Thoracic aorta (tissue), 2 donors: ENCODE results near the gene PWWP2B. TPM values are rescaled to one million over a fixed set of nuclear protein-coding genes. Genes with fewer than 3 reads are reported as not detected.

Experiments
- ATAC-seq: fragments of 150-250 bp; one replicate; pipeline ENCODE4 v1.8.0; 2017; ENCODE audit warnings: low read depth; ENCODE audit not compliant: insufficient number of reproducible peaks, low FRiP score
- DNase-seq: peaks from one replicate; pipeline ENCODE4 v3.0.0-alpha.2; 2020; ENCODE audit warnings: low spot score
- H3K27ac ChIP-seq, 2 donors: fragments of 200-600 bp; sonication (generic); 1 replicate in 1 of 2; 2 replicates in 1 of 2; pipeline ENCODE4 v1.5.1; 2016; ENCODE audit warnings: mild to moderate bottlenecking in 2 of 2, moderate library complexity in 2 of 2
- H3K27me3 ChIP-seq: fragments of 200-600 bp; sonication (generic); replicated peaks from 2 replicates; pipeline ENCODE4 v1.6.0; 2016; ENCODE audit warnings: mild to moderate bottlenecking; ENCODE audit not compliant: insufficient read depth
- H3K36me3 ChIP-seq: fragments of 200-600 bp; sonication (generic); one replicate; pipeline ENCODE4 v1.5.1; 2016
- H3K4me1 ChIP-seq, 2 donors: fragments of 200-600 bp; sonication (generic); 1 replicate in 1 of 2; 2 replicates in 1 of 2; pipeline versions ENCODE4 v1.5.1 to v1.6.0; 2016; ENCODE audit warnings: low read depth in 2 of 2, mild to moderate bottlenecking in 1 of 2; ENCODE audit not compliant: control insufficient read depth in 1 of 2
- H3K4me3 ChIP-seq: fragments of 200-600 bp; sonication (generic); 2 replicates; pipeline ENCODE4 v1.5.1; 2016; ENCODE audit warnings: mild to moderate bottlenecking
- H3K9me3 ChIP-seq: fragments of 200-600 bp; sonication (generic); 2 replicates; pipeline ENCODE4 v1.5.1; 2016
- total RNA-seq, 2 donors: library from RNA; depleted of rRNA; stranded (reverse); fragments of >200 nt; gene quantifications; one replicate each; pipeline versions ENCODE4 v1.1.0 to v1.2.3, GENCODE V29; 2016
- TF ChIP-seq, protein P1 (sequence below): fragments of 200-600 bp; sonication (generic); IDR thresholded peaks from one replicate; pipeline ENCODE4 v1.5.1; 2019; ENCODE audit warnings: antibody characterized with exemption

PWWP2B gene
- total RNA-seq, 2 donors from 2014 or later = 5.3 to 7.8 TPM

DNA sequence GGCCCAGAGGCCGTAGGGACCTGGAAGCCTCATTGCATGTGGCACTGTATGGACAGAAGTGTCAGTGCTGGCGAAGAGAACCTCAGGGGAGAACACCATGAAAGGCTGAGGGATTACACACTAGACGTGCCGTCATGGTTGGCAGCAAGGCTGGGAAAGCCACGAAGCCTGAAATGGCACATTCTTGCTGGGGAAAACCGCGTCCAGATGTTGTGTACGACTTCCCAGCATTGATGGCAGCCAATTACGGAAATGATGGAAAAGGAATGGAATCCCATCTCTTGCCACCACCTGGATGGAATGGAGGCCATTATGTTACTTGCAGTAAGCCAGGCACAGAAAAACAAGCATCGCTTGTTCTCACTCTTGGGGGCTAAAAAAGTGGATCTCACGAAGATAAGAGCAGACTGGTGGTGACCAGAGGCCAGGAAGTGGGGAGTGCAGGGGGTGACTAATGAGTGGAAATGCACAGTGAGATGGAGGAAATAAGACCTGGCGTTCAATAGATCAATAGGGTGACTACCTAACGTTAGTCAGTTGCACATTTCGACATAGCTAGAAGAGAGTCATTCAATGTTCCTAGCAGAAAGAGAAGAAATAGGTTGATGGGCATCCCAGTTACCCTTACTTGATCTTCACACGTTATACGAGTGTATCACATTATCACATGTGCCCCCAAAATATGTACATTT is 14.6 kb upstream of the PWWP2B start:
- DNase-seq (no peak), ATAC-seq (no peak)
- Histone ChIP-seq H3K27me3 (no peaks in the 10 kb centered on the region), H3K36me3 (no peaks in the 10 kb centered on the region), H3K4me1 (no peaks in the 10 kb centered on the region), H3K9me3 (no peaks in the 10 kb centered on the region), H3K27ac (no peak overlapping the region), H3K4me3 (no peak overlapping the region)
- TF ChIP-seq, protein P1, sequence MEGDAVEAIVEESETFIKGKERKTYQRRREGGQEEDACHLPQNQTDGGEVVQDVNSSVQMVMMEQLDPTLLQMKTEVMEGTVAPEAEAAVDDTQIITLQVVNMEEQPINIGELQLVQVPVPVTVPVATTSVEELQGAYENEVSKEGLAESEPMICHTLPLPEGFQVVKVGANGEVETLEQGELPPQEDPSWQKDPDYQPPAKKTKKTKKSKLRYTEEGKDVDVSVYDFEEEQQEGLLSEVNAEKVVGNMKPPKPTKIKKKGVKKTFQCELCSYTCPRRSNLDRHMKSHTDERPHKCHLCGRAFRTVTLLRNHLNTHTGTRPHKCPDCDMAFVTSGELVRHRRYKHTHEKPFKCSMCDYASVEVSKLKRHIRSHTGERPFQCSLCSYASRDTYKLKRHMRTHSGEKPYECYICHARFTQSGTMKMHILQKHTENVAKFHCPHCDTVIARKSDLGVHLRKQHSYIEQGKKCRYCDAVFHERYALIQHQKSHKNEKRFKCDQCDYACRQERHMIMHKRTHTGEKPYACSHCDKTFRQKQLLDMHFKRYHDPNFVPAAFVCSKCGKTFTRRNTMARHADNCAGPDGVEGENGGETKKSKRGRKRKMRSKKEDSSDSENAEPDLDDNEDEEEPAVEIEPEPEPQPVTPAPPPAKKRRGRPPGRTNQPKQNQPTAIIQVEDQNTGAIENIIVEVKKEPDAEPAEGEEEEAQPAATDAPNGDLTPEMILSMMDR = no peak

DNA sequence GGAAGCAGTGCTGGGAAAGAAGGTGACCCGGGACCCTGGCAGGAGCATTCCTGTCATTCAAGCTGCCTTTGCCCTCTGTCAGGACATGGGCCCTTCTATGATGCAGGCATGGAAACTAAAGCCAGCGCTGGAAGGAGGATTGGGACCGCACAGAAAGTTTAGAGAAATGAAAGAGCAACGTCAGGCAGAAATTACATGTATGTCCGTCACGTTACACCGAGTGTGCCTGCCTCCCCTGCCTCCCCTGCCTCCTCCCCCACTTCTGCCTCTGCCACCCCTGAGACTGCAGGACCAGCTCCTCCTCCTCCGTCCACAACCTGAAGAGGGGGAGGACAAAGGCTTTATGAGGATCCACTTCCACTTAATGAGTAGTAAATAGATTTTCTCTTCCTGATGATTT is 13.9 kb upstream of the PWWP2B start:
- Histone ChIP-seq H3K27me3 (no peaks in the 10 kb centered on the region), H3K4me3 (no peak overlapping the region), H3K9me3 (no peaks in the 10 kb centered on the region), H3K4me1 (peaks cover 0 to 5% of the 10 kb centered on the region in 2 donors), H3K36me3 (no peaks in the 10 kb centered on the region), H3K27ac (no peak overlapping the region)
- ATAC-seq (no peak), DNase-seq (no peak)
- TF ChIP-seq, protein P1 = no peak

DNA sequence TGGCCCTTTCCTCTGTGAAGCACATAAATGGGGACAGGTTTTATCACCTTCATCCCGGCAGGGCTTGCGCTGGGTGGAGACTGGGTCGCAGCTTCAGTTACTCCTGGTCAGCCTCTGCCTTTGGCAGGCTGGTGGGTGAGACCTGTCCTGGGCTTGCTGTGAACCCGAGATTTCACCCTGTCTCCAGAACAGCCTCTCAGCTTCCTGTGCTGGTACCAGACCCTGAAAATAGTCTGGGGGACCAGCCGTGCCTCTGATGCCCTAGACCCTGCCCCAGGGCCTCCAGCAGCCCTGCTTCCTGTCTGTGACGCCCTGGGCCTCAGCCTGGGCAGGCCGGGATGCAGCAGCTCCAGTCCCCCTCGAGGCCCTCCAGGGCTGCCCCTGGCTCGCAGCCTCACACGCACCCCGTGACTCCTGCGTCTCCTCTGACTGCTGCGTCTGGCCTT is 13.2 kb upstream of the PWWP2B start:
- Histone ChIP-seq H3K27me3 (no peaks in the 10 kb centered on the region), H3K4me3 (no peak overlapping the region), H3K9me3 (no peaks in the 10 kb centered on the region), H3K4me1 (peaks cover 0 to 5% of the 10 kb centered on the region in 2 donors), H3K27ac (no peak overlapping the region), H3K36me3 (no peaks in the 10 kb centered on the region)
- TF ChIP-seq, protein P1 = no peak
- DNase-seq (no peak), ATAC-seq (no peak)

DNA sequence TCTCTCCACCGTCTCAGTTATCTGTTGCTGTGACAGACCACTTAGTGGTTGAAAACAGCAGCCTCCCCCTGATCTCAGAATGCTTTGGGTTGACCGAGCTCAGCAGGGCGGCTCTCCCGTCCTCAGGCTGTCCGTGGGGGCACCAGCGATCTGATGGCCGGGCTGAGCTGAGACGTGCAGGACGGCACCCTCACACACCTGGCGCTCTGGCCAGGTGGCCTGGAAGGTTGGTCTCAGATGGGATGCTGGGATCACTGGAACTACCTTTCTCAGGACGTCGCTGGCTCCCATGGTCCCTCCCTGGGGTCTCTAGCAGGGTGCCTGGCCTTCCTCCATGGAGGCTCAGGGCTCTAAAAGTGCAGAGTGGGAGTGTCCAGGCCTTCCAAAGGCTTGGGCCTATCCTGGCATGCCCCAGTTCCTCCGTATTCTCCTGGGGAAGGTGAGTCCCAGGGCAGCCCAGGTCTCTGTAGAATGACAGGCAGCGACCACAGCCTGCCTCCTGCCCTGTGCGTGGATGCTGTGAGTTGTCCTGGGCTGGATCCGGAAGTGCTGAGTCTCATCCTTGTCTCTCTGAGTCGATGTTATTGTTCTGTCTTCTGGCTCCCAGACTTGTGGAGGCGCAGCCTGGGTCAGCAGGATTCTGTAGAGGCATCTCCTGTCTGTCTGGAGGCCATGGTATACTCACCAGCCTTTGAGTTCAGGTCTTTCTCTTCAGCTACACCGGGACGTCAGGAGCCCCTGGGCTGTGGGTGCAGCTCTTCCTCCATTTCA is 12.2 kb upstream of the PWWP2B start:
- H3K36me3 ChIP-seq = no peaks in the 10 kb centered on the region
- ATAC-seq = no peak
- H3K9me3 ChIP-seq = no peaks in the 10 kb centered on the region
- H3K4me3 ChIP-seq = no peak overlapping the region
- no peak for DNase-seq
- H3K27ac ChIP-seq = no peak overlapping the region
- peaks cover 0 to 5% of the 10 kb centered on the region in 2 donors for H3K4me1 ChIP-seq
- TF ChIP-seq, protein P1 = no peak
- H3K27me3 ChIP-seq = no peaks in the 10 kb centered on the region

DNA sequence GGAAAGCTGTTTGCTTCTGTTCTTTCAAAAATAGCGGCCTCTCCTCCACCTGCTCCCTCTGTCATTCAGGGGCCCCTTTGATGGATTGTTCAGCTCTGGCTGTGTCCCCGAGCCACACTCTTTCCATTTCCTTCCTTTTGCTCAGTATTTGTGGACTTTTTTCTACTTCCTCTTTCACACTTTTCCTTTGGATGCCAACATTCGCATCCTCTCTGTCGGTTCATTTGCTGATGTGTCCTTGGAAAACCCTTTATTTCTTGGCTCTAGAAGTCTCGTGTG is 11.7 kb upstream of the PWWP2B start:
- no peaks in the 10 kb centered on the region for H3K9me3 ChIP-seq
- TF ChIP-seq, protein P1 = no peak
- DNase-seq = no peak
- H3K4me1 ChIP-seq = peaks cover 0 to 5% of the 10 kb centered on the region in 2 donors
- H3K4me3 ChIP-seq = no peak overlapping the region
- no peak for ATAC-seq
- H3K27me3 ChIP-seq = no peaks in the 10 kb centered on the region
- no peak overlapping the region for H3K27ac ChIP-seq
- no peaks in the 10 kb centered on the region for H3K36me3 ChIP-seq
